K562 (cell line): ENCODE measurements around the gene TMEM120B. TPM values are rescaled to one million over a fixed set of nuclear protein-coding genes. Genes with fewer than 3 reads are reported as not detected.
A peak's percentile ranks its signal among the peaks of the same experiment; 100 is the strongest.

Experiments used
- ATF4 ChIP-seq: fragments of 450-650 bp; formaldehyde crosslinking; IDR thresholded peaks from 2 replicates; pipeline ENCODE4 v1.4.0; 2022; ENCODE audit warnings: mild to moderate bottlenecking, moderate library complexity
- BCL6 ChIP-seq: fragments of 250-450 bp; sonication (Bioruptor Pico); IDR thresholded peaks from 2 replicates; pipeline ENCODE4 v1.4.0; 2020
- BRCA1 ChIP-seq, 2 experiments: fragments of 450-650 bp in 1 of 2; sonication (generic) in 1 of 2; formaldehyde crosslinking in 1 of 2; IDR thresholded peaks; 2 replicates each; pipeline versions ENCODE4 v1.5.0 to v1.6.1; 2017 to 2020; ENCODE audit warnings: mild to moderate bottlenecking in 1 of 2, missing genetic modification reagents in 1 of 2
- CBX5 ChIP-seq: IDR thresholded peaks from 2 replicates; pipeline ENCODE4 v1.6.1; 2014; ENCODE audit warnings: low read depth, borderline replicate concordance
- CHD4 ChIP-seq: fragments of 200-600 bp; sonication (generic); IDR thresholded peaks from 3 replicates; pipeline ENCODE4 v1.6.1; 2012; ENCODE audit warnings: low read depth, mild to moderate bottlenecking, mixed read lengths, low read length, inconsistent platforms; ENCODE audit not compliant: insufficient read depth, insufficient replicate concordance, poor library complexity, severe bottlenecking
- CTCFL ChIP-seq: IDR thresholded peaks from 2 replicates; pipeline ENCODE4 v1.6.1; 2011; ENCODE audit warnings: borderline replicate concordance, low read depth, mild to moderate bottlenecking, moderate library complexity, low read length; ENCODE audit not compliant: insufficient read depth, poor library complexity, severe bottlenecking
- ILF3 ChIP-seq: fragments of 450-650 bp; IDR thresholded peaks from 2 replicates; pipeline ENCODE4 v1.6.1; 2018; ENCODE audit warnings: antibody characterized with exemption, mild to moderate bottlenecking, moderate library complexity, borderline replicate concordance
- KAT8 ChIP-seq: fragments of 450-650 bp; IDR thresholded peaks from 2 replicates; pipeline ENCODE4 v1.6.1; 2016; ENCODE audit warnings: low read depth, mild to moderate bottlenecking
- KDM1A ChIP-seq, 2 experiments: fragments of 450-650 bp; IDR thresholded peaks; 2 replicates each; pipeline ENCODE4 v1.6.1; 2016; ENCODE audit warnings: mild to moderate bottlenecking in 2 of 2
- MCM3 ChIP-seq: fragments of 450-650 bp; IDR thresholded peaks from 2 replicates; pipeline ENCODE4 v1.6.1; 2016
- MLLT1 ChIP-seq, 2 experiments: fragments of 450-650 bp; IDR thresholded peaks; 2 replicates each; pipeline ENCODE4 v1.6.1; 2016
- MTF1 ChIP-seq: fragments of 250-450 bp; sonication (Bioruptor Pico); IDR thresholded peaks from 2 replicates; pipeline ENCODE4 v1.9.0; 2021; ENCODE audit warnings: moderate library complexity, mild to moderate bottlenecking, inconsistent platforms, borderline replicate concordance
- PHB ChIP-seq: fragments of 250-450 bp; sonication (Bioruptor Pico); IDR thresholded peaks from 2 replicates; pipeline ENCODE4 v1.5.0; 2021
- RAD21 ChIP-seq, 2 experiments: fragments of 250-450 bp in 1 of 2; fragments of 450-650 bp in 1 of 2; sonication (Bioruptor Pico) in 1 of 2; formaldehyde crosslinking in 1 of 2; IDR thresholded peaks in 1 of 2; conservative IDR thresholded peaks in 1 of 2; 2 replicates each; pipeline versions ENCODE4 v1.4.0 to v1.8.0; 2020 to 2022; ENCODE audit warnings: mild to moderate bottlenecking in 2 of 2, moderate library complexity in 1 of 2
- RBM34 ChIP-seq: fragments of 200-400 bp; formaldehyde crosslinking; IDR thresholded peaks from 2 replicates; pipeline ENCODE4 v1.6.1; 2018; ENCODE audit warnings: low read length, borderline replicate concordance; ENCODE audit not compliant: insufficient read depth
- SAFB ChIP-seq: fragments of 200-400 bp; formaldehyde crosslinking; IDR thresholded peaks from 2 replicates; pipeline ENCODE4 v1.6.1; 2017; ENCODE audit warnings: low read depth, low read length, borderline replicate concordance
- SRSF7 ChIP-seq: fragments of 200-400 bp; formaldehyde crosslinking; optimal IDR thresholded peaks from 2 replicates; pipeline ENCODE3; 2017; ENCODE audit warnings: mild to moderate bottlenecking, low read depth, low read length
- STAG1 ChIP-seq: sonication (generic); formaldehyde crosslinking; IDR thresholded peaks from 2 replicates; pipeline ENCODE4 v1.5.0; 2020; ENCODE audit warnings: missing genetic modification reagents, borderline replicate concordance
- TSC22D4 ChIP-seq: fragments of 450-650 bp; IDR thresholded peaks from 2 replicates; pipeline ENCODE4 v1.6.1; 2016; ENCODE audit warnings: missing genetic modification characterization, missing biosample characterization, control low read depth
- ZNF408 ChIP-seq: fragments of 250-450 bp; sonication (Bioruptor Pico); IDR thresholded peaks from 2 replicates; pipeline ENCODE4 v1.4.0; 2020; ENCODE audit warnings: low read depth, mild to moderate bottlenecking, moderate library complexity
- ZNF445 ChIP-seq: fragments of 250-450 bp; sonication (Bioruptor Pico); IDR thresholded peaks from 2 replicates; pipeline ENCODE4 v1.4.0; 2020; ENCODE audit warnings: low read depth, mild to moderate bottlenecking, moderate library complexity
- ZNF551 ChIP-seq: fragments of 250-450 bp; sonication (Bioruptor Pico); IDR thresholded peaks from 2 replicates; pipeline ENCODE4 v1.5.0; 2021; ENCODE audit warnings: mild to moderate bottlenecking, moderate library complexity
- ZNF668 ChIP-seq: fragments of 250-450 bp; sonication (Bioruptor Pico); IDR thresholded peaks from 2 replicates; pipeline ENCODE4 v1.8.0; 2022; ENCODE audit warnings: mild to moderate bottlenecking, inconsistent platforms
- ZNF79 ChIP-seq: fragments of 250-450 bp; sonication (Bioruptor Pico); IDR thresholded peaks from 2 replicates; pipeline ENCODE4 v1.4.0; 2020; ENCODE audit warnings: low read depth, mild to moderate bottlenecking, moderate library complexity
- polyA plus RNA-seq, 8 experiments: library from polyadenylated mRNA; depleted of rRNA in 4 of 8; stranded (reverse) in 5 of 8; unstranded in 3 of 8; fragments of >200 nt; fragmentation: Nextera tagmentation in 2 of 8; fragmentation: Illumina TruSeq in 1 of 8; extraction: Ambion mirVana in 2 of 8; extraction: Trizol in 1 of 8; gene quantifications; 2 replicates each; pipeline versions ENCODE4 v1.2.1 to v1.2.3, GENCODE V29; 2011 to 2014; ENCODE audit warnings: inconsistent platforms in 1 of 8, missing spikeins in 1 of 8
- total RNA-seq, 7 experiments: library from RNA; depleted of rRNA in 6 of 7; stranded (reverse); fragments of >200 nt in 6 of 7; fragmentation: Illumina TruSeq in 2 of 7; extraction: Trizol in 2 of 7; gene quantifications; 2 replicates each; pipeline versions ENCODE4 v1.2.1 to v1.2.3, GENCODE V29; 2011 to 2021; ENCODE audit warnings: low replicate concordance in 1 of 7

Gene TMEM120B
- total and polyA plus RNA-seq, 9 of the 15 experiments (the other 6 are each of a cell fraction or from before 2014, with no cell fraction given): 1.7 to 18.6 (median 7.4) TPM

GRCh38 chr12:121776190-121777098, 63.9 kb downstream of the TMEM120B start (continued):
- TF ChIP-seq ZNF408 (CRISPR knock-in tag) (no peak), ZNF79 (CRISPR knock-in tag) (no peak), ZNF445 (CRISPR knock-in tag) (no peak), CBX5 (no peak), ZNF551 (CRISPR knock-in tag) (no peak), KAT8 (no peak), MTF1 (CRISPR knock-in tag) (no peak), RAD21 (CRISPR knock-in tag; conservative IDR thresholded peaks at IDR 0.05 in 1 of 2, IDR thresholded peaks at IDR 0.05 in 1 of 2) (peak; percentile 62 to 79), TSC22D4 (tag) (no peak), BRCA1 (IDR thresholded peaks at IDR 0.05) (no peak), BRCA1 (CRISPR knock-in tag; IDR thresholded peaks at IDR 0.05) (no peak), SAFB (no peak), SRSF7 (no peak), KDM1A (IDR thresholded peaks at IDR 0.05) (no peak), PHB (CRISPR knock-in tag) (no peak), STAG1 (peak; percentile 75), ZNF668 (CRISPR knock-in tag) (no peak), ATF4 (no peak), CTCFL (peak; percentile 63), CHD4 (no peak), MCM3 (no peak), MLLT1 (IDR thresholded peaks at IDR 0.05) (no peak), ILF3 (no peak), BCL6 (no peak), RBM34 (no peak)
